GM12892 (cell line): ENCODE results near the gene ADGRG6.

Source experiments
- POLR2A ChIP-seq: IDR thresholded peaks from 2 replicates; pipeline ENCODE4 v1.6.1; 2011; ENCODE audit warnings: low read depth, low read length, control low read depth
- POLR2AphosphoS5 ChIP-seq: IDR thresholded peaks from 2 replicates; pipeline ENCODE4 v1.6.1; 2011; ENCODE audit warnings: low read depth, low read length, control low read depth

DNA sequence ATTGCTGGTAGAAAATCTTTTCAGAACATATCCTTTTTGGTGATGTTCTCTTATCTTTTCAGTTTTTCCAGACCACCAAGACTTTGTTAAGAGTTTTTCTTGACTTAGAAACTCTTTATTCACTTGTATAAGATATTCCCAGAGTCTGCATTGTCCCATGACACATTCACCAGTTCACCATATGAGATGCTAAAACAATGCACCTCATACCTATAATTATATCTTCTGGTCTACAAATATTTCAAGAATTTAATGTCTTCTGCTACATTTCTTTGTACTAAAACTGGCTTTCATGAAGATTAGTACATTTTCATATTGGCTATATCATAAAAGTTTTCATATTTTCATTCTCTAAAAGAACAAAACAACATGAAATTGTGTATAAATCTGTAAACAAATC lies 111.3 kb downstream of the ADGRG6 start:
- TF ChIP-seq POLR2A (no peak), POLR2AphosphoS5 (no peak)
